Heart left ventricle (tissue), 16 donors: ENCODE measurements around the gene LHCGR. TPM values are rescaled to one million over a fixed set of nuclear protein-coding genes. Genes with fewer than 3 reads are reported as not detected.

ENCODE experiments used
- ATAC-seq, 4 donors: fragments of 200-7000 bp; cut with Tn5 transposase; one replicate each; pipeline ENCODE4 v1.9.1; 2020 to 2022; ENCODE audit warnings: moderate library complexity in 4 of 4, mild to moderate bottlenecking in 3 of 4, moderate number of reproducible peaks in 1 of 4
- DNase-seq, 5 donors: peaks; one replicate each; pipeline ENCODE4 v3.0.0-alpha.2; 2020
- H3K27ac ChIP-seq, 12 donors: fragments of 200-600 bp; sonication (generic) in 4 of 12; one replicate each; pipeline versions ENCODE4 v1.5.0 to v1.8.0; 2016 to 2022; ENCODE audit warnings: mild to moderate bottlenecking in 2 of 12
- H3K27me3 ChIP-seq, 9 donors: fragments of 200-600 bp; sonication (generic) in 2 of 9; one replicate each; pipeline versions ENCODE4 v1.5.1 to v1.8.0; 2016 to 2022; ENCODE audit warnings: mild to moderate bottlenecking in 3 of 9
- H3K36me3 ChIP-seq, 9 donors: fragments of 200-600 bp; sonication (generic) in 2 of 9; one replicate each; pipeline versions ENCODE4 v1.5.0 to v1.8.0; 2018 to 2022; ENCODE audit warnings: mild to moderate bottlenecking in 2 of 9
- H3K4me1 ChIP-seq, 12 donors: fragments of 200-600 bp; sonication (generic) in 4 of 12; one replicate each; pipeline versions ENCODE4 v1.5.0 to v1.8.0; 2016 to 2022; ENCODE audit warnings: mild to moderate bottlenecking in 3 of 12
- H3K4me3 ChIP-seq, 12 donors: fragments of 200-600 bp; sonication (generic) in 4 of 12; one replicate each; pipeline versions ENCODE4 v1.5.0 to v1.8.0; 2017 to 2022; ENCODE audit warnings: mild to moderate bottlenecking in 9 of 12, moderate library complexity in 4 of 12
- H3K9me3 ChIP-seq, 12 donors: fragments of 200-600 bp; sonication (generic) in 4 of 12; one replicate each; pipeline versions ENCODE4 v1.5.0 to v1.8.0; 2016 to 2022; ENCODE audit warnings: mild to moderate bottlenecking in 1 of 12
- CTCF ChIP-seq, 12 donors: fragments of 200-600 bp; sonication (generic) in 4 of 12; IDR thresholded peaks; one replicate each; pipeline versions ENCODE4 v1.5.0 to v1.8.0; 2018 to 2022; ENCODE audit warnings: antibody characterized with exemption in 12 of 12, mild to moderate bottlenecking in 5 of 12
- POLR2A ChIP-seq, 2 donors: fragments of 450-650 bp; IDR thresholded peaks; one replicate each; pipeline ENCODE4 v1.6.1; 2017; ENCODE audit warnings: antibody characterized with exemption in 2 of 2, mild to moderate bottlenecking in 2 of 2, moderate library complexity in 2 of 2
- WGBS, 4 donors: extraction: QIAGEN DNeasy Blood & Tissue Kit in 2 of 4; methylation state at CpG; one replicate each; pipeline versions ENCODE4 v1.1.5 to v1.1.7; 2013 to 2018; 5-methylcytosine and 5-hydroxymethylcytosine counted together
- intact Hi-C, 10 donors: fragments of 100-400 bp; cut with DNase I; formaldehyde crosslinking; loops; one replicate each; pipeline versions ENCODE4 v1.11.1 to v1.14.2; 2022
- polyA plus RNA-seq, 2 donors: library from polyadenylated mRNA; stranded (reverse); fragments of 200-250 nt; gene quantifications; one replicate each; pipeline ENCODE4 v1.2.3, GENCODE V29; 2013
- total RNA-seq, 9 donors: library from RNA; depleted of rRNA in 2 of 9; stranded (reverse); fragments of >200 nt in 2 of 9; fragmentation: NEBNext Ultra II Directional in 3 of 9; extraction: Animal tissue kit (Norgen Biotek cat#: 25700) in 3 of 9; gene quantifications; one replicate each; pipeline versions ENCODE4 v1.1.0 to v1.2.4, GENCODE V29; 2016 to 2023
- donor health status: ischemic (EF 13 %, LVEDD 7.1; RV severe dilation, severe dysfunction).
- donor health status: healthy with polysubstance abuse.
- donor health status: DM: no; HTN: yes; CAD: no.
- donor health status: DM: no; HTN: no; CAD: no.
- donor health status: ischemic (EF 25% LVEDD 6.9; RV normal size, moderate dysfunction).
- donor health status: ischemic (EF 25% LVEDD 5.7; RV mildly dilated, moderate dysfunction).
- donor health status: healthy.
- donor health status: DM: yes; HTN: yes; CAD: no.
- donor health status: ischemic (EF 35%, LVEDD 5.7; RV mildly dilated, moderate dysfunction).
- donor health status: nonischemic (EF 11% LVEDD 7.7; RV severe dilation, severe dysfunction).
- donor health status: DM: yes; HTN: yes; CAD: no.
- donor health status: PGD.
- donor health status: ischemic (EF 29% LVEDD 5.4; RV normal size, mild dysfunction).
- donor health status: nonischemic (EF 23%, LVEDD 6.1; RV moderate dilation, normal function).

Gene LHCGR
- total and polyA plus RNA-seq, 11 donors = 0.09 to 1.4 (median 0.42) TPM; not detected in 6

- no peak overlapping the region for H3K27ac ChIP-seq
Observed at GRCh38 chr2:48779019-48779716, 23.6 kb upstream of the LHCGR start.

GRCh38 chr2:48774251-48774650, 18.7 kb upstream of the LHCGR start:
- Histone ChIP-seq H3K4me1 (no peaks in the 10 kb centered on the region), H3K4me3 (no peak overlapping the region), H3K36me3 (no peaks in the 10 kb centered on the region), H3K27ac (no peak overlapping the region), H3K27me3 (no peaks in the 10 kb centered on the region), H3K9me3 (no peaks in the 10 kb centered on the region)
- intact Hi-C loops = no loop called here
- 74 to 90% (median 83%) methylated on average over 1 of the region's 1 CpG for WGBS, 4 donors
- TF ChIP-seq POLR2A (IDR thresholded peaks at IDR 0.05) = no peak
- no peak for TF ChIP-seq CTCF (IDR thresholded peaks at IDR 0.05)
- ATAC-seq (no peak), DNase-seq (no peak)

More at GRCh38 chr2:48779019-48779716, 23.6 kb upstream of the LHCGR start:
- TF ChIP-seq POLR2A (IDR thresholded peaks at IDR 0.05) (no peak), CTCF (IDR thresholded peaks at IDR 0.05) (no peak)
- Histone ChIP-seq H3K36me3 (no peaks in the 10 kb centered on the region), H3K27me3 (no peaks in the 10 kb centered on the region), H3K4me1 (no peaks in the 10 kb centered on the region), H3K4me3 (no peak overlapping the region), H3K9me3 (no peaks in the 10 kb centered on the region)
- intact Hi-C loops = no loop called here
- 60 to 67% (median 62%) methylated on average over 4 of the region's 4 CpGs for WGBS, 4 donors
- DNase-seq (no peak), ATAC-seq (no peak)

GRCh38 chr2:48771241-48772014, 15.9 kb upstream of the LHCGR start:
- ATAC-seq (no peak), DNase-seq (no peak)
- no peaks in the 10 kb centered on the region for H3K9me3 ChIP-seq
- H3K27ac ChIP-seq = no peak overlapping the region
- no peak for TF ChIP-seq CTCF (IDR thresholded peaks at IDR 0.05)
- TF ChIP-seq POLR2A (IDR thresholded peaks at IDR 0.05) = no peak
- H3K36me3 ChIP-seq = no peaks in the 10 kb centered on the region
- intact Hi-C loops = no loop called here
- H3K4me1 ChIP-seq = no peaks in the 10 kb centered on the region
- no peak overlapping the region for H3K4me3 ChIP-seq
- WGBS, 4 donors = 89 to 95% (median 94%) methylated on average over 4 of the region's 4 CpGs
- H3K27me3 ChIP-seq = no peaks in the 10 kb centered on the region

- WGBS, 4 donors = 83 to 96% (median 92%) methylated on average over 1 of the region's 1 CpG
- Histone ChIP-seq H3K27ac (no peak overlapping the region), H3K4me3 (no peak overlapping the region), H3K36me3 (no peaks in the 10 kb centered on the region), H3K4me1 (no peaks in the 10 kb centered on the region), H3K9me3 (no peaks in the 10 kb centered on the region), H3K27me3 (no peaks in the 10 kb centered on the region)
- TF ChIP-seq CTCF (IDR thresholded peaks at IDR 0.05) = no peak
- TF ChIP-seq POLR2A (IDR thresholded peaks at IDR 0.05) = no peak
- DNase-seq = no peak
- no peak for ATAC-seq
- intact Hi-C loops = no loop called here
Observed at GRCh38 chr2:48770181-48770580, 14.7 kb upstream of the LHCGR start.
